ENCODE measurements around the gene MXD4. TPM values are rescaled to one million over a fixed set of nuclear protein-coding genes. Genes with fewer than 3 reads are reported as not detected.
A peak's percentile ranks its signal among the peaks of the same experiment; 100 is the strongest.

MXD4 gene
- total RNA-seq, 1 experiment from 2014 or later: 20.4 TPM

GRCh38 chr4:2297606-2298531 is 36.0 kb upstream of the MXD4 start:
- H3K4me1 Mint-ChIP-seq: peaks cover 12% of the 10 kb centered on the region
- H3K4me3 Mint-ChIP-seq: no peak overlapping the region
- DNase-seq (ENCODE audit: low spot score) (no peak), ATAC-seq (no peak)
- no peaks in the 10 kb centered on the region; the same call in 1 of the 2 replicates for H3K27me3 Mint-ChIP-seq (ENCODE audit: low read depth)
- H3K36me3 Mint-ChIP-seq: peaks cover 9% of the 10 kb centered on the region
- TF ChIP-seq ZNF263 (CRISPR knock-in tag; IDR thresholded peaks at IDR 0.05; ENCODE audit: low read depth): no peak
- TF ChIP-seq TEAD1 (CRISPR knock-in tag; IDR thresholded peaks at IDR 0.05): no peak
- no peak for TF ChIP-seq CDX4 (CRISPR knock-in tag; IDR thresholded peaks at IDR 0.05; ENCODE audit: borderline replicate concordance)
- TF ChIP-seq SMAD4 (CRISPR knock-in tag; IDR thresholded peaks at IDR 0.05): no peak
- no peak for TF ChIP-seq SOX15 (CRISPR knock-in tag; IDR thresholded peaks at IDR 0.05)
- TF ChIP-seq TEAD4 (CRISPR knock-in tag; IDR thresholded peaks at IDR 0.05): no peak
- TF ChIP-seq ZNF317 (CRISPR knock-in tag; IDR thresholded peaks at IDR 0.05; ENCODE audit: borderline replicate concordance, low read depth): no peak
- TF ChIP-seq USF1 (CRISPR knock-in tag; IDR thresholded peaks at IDR 0.05): no peak
- no peak for TF ChIP-seq PREB (CRISPR knock-in tag; IDR thresholded peaks at IDR 0.05; ENCODE audit: borderline replicate concordance)
- no peak for TF ChIP-seq ZNF121 (CRISPR knock-in tag; IDR thresholded peaks at IDR 0.05)
- TF ChIP-seq CREB1 (CRISPR knock-in tag; IDR thresholded peaks at IDR 0.05): no peak
- peaks cover 16% of the 10 kb centered on the region for H3K9me3 Mint-ChIP-seq
- POLR2A ChIA-PET: no interaction called here
- CTCF ChIA-PET: interaction anchor here (2.4 to 2.7 kb wide), 2 partner anchors 77 to 144 kb away, joined by 8 to 9 read pairs; no protein-coding TSS in a partner anchor
- 0 out of 2 replicates have a peak overlapping the region, but pooled peaks have one; percentile 21 for H3K27ac Mint-ChIP-seq

GRCh38 chr4:2296631-2297601 is 35.0 kb upstream of the MXD4 start:
- no peak overlapping the region for H3K27ac Mint-ChIP-seq
- ChIA-PET POLR2A (no interaction called here), CTCF (interaction anchor here (0.6 to 2.7 kb wide), 3 partner anchors 76 to 145 kb away, joined by 4 to 9 read pairs (median 8); no protein-coding TSS in a partner anchor)
- TF ChIP-seq ZNF219 (CRISPR knock-in tag; IDR thresholded peaks at IDR 0.05; ENCODE audit: borderline replicate concordance) (no peak), HMGXB4 (CRISPR knock-in tag; IDR thresholded peaks at IDR 0.05) (0 out of 2 replicates have a peak, but pooled peaks have one; percentile 25)
- DNase-seq (ENCODE audit: low spot score) (no peak), ATAC-seq (peak; percentile 48)
- H3K27me3 Mint-ChIP-seq (ENCODE audit: low read depth): no peaks in the 10 kb centered on the region; the same call in 1 of the 2 replicates
- no peak overlapping the region for H3K4me3 Mint-ChIP-seq
- peaks cover 12% of the 10 kb centered on the region for H3K4me1 Mint-ChIP-seq
- H3K9me3 Mint-ChIP-seq: peaks cover 8% of the 10 kb centered on the region
- H3K36me3 Mint-ChIP-seq: peaks cover 2% of the 10 kb centered on the region; the same call in 1 of the 2 replicates

GRCh38 chr4:2295900-2296442 is 34.1 kb upstream of the MXD4 start:
- H3K4me1 Mint-ChIP-seq: peaks cover 12% of the 10 kb centered on the region
- DNase-seq (ENCODE audit: low spot score): no peak
- H3K4me3 Mint-ChIP-seq: no peak overlapping the region
- ATAC-seq: no peak
- ChIA-PET POLR2A (no interaction called here), CTCF (interaction anchor here (0.8 to 2.7 kb wide), 6 partner anchors 28 to 146 kb away, joined by 3 to 9 read pairs (median 5); no protein-coding TSS in a partner anchor)
- H3K36me3 Mint-ChIP-seq: peaks cover 2% of the 10 kb centered on the region; the same call in 1 of the 2 replicates
- no peaks in the 10 kb centered on the region; the same call in 1 of the 2 replicates for H3K27me3 Mint-ChIP-seq (ENCODE audit: low read depth)
- peaks cover 8% of the 10 kb centered on the region for H3K9me3 Mint-ChIP-seq
- no peak overlapping the region for H3K27ac Mint-ChIP-seq
- TF ChIP-seq MXD4 (CRISPR knock-in tag; IDR thresholded peaks at IDR 0.05; ENCODE audit: borderline replicate concordance) (no peak), E2F1 (CRISPR knock-in tag; IDR thresholded peaks at IDR 0.05) (no peak), TEAD1 (CRISPR knock-in tag; IDR thresholded peaks at IDR 0.05) (no peak), NR2C2 (CRISPR knock-in tag; IDR thresholded peaks at IDR 0.05) (no peak), TP53 (CRISPR knock-in tag; IDR thresholded peaks at IDR 0.05) (no peak), ZNF396 (CRISPR knock-in tag; IDR thresholded peaks at IDR 0.05; ENCODE audit: borderline replicate concordance) (no peak), ZBTB21 (CRISPR knock-in tag; IDR thresholded peaks at IDR 0.05; ENCODE audit: borderline replicate concordance) (no peak)

Data from WTC11 (cell line).